Measurements from ENCODE around the gene OR2K2.

OR2K2 gene

DNA sequence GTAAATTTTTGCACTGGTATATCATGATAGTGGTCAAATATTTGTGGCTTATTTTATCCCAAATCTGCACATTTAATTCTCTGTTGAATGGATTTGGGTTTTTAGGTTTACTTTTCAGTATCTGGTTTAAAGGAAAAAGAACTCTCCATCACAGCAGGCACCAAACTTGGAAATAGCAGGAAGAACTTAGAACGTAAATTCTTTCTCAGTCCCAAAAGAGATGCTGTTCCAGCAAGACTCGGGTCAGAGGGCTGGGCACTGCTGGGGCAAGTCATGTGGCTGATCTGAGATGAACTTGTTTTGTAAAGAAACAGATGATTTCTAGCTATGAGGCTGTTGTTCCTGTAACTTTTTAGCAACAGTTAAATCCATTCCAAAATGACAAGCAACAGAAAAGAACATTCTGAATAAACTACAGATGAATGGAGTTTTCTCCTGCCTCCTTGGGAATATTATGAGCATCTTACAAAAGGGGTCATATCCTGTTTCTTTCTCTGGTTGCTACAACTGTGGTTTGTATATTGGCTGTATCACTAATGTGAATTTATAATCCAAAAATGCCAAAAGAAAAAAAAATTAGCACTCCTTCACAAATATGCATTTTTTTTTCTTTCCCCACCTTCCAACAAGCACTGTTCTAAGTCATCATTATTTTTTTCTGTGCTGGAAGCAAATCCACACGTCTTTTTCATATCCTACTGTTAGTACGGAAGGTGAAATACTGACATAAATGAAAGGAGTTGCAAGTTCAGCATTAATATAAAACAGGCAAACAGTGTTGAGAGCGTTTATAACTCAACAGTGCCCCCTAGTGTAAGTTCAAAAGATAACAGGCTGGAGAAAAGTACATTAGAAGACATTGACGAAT is 31.1 kb downstream of the OR2K2 start:
- Histone ChIP-seq H2AFZ (ENCODE audit: insufficient read depth, low read length, poor library complexity) (no peak overlapping the region), H2AK5ac (ENCODE audit: low read length) (no peak overlapping the region), H3K9me3 (ENCODE audit: insufficient read depth, low read depth, low read length) (no peaks in the 10 kb centered on the region), H2BK12ac (ENCODE audit: low read length) (no peak overlapping the region), H4K12ac (ENCODE audit: low read depth, low read length) (no peak overlapping the region), H3K79me2 (ENCODE audit: control insufficient read depth, insufficient read depth, low read length, poor library complexity) (no peaks in the 10 kb centered on the region), H4K8ac (ENCODE audit: low read depth, low read length) (no peak overlapping the region), H3K4me3 (ENCODE audit: low read depth, low read length) (no peak overlapping the region), H3K23ac (ENCODE audit: low read length) (no peak overlapping the region), H3K79me1 (ENCODE audit: low read length) (peaks cover 1% of the 10 kb centered on the region), H3K4ac (ENCODE audit: low read depth, low read length) (no peak overlapping the region), H3K4me1 (ENCODE audit: control insufficient read depth in 1 of 2, insufficient read depth in 2 of 2, low read length in 2 of 2) (no peaks in the 10 kb centered on the region), H3K18ac (ENCODE audit: low read length) (no peak overlapping the region), H4K91ac (ENCODE audit: low read depth, low read length) (no peak overlapping the region), H3K14ac (ENCODE audit: low read length) (no peak overlapping the region), H3K9ac (ENCODE audit: low read length) (no peak overlapping the region), H3K36me3 (ENCODE audit: control insufficient read depth in 1 of 2, insufficient read depth in 2 of 2, low read length in 2 of 2) (no peaks in the 10 kb centered on the region), H3K4me2 (ENCODE audit: low read length) (no peak overlapping the region), H3K27me3 (ENCODE audit: insufficient read depth, low read length) (no peaks in the 10 kb centered on the region), H2BK5ac (ENCODE audit: low read depth, low read length, poor library complexity) (no peak overlapping the region), H2BK120ac (ENCODE audit: insufficient read depth, low read length, poor library complexity) (no peak overlapping the region), H3K27ac (ENCODE audit: low read depth, low read length) (no peak overlapping the region)
- DNase-seq, result peak in 1 of 2 donors; percentile 73
- WGBS (ENCODE audit: extremely low coverage, insufficient coverage, insufficient read length), result no CpG with 5 or more reads among the region's 6 CpGs

DNA sequence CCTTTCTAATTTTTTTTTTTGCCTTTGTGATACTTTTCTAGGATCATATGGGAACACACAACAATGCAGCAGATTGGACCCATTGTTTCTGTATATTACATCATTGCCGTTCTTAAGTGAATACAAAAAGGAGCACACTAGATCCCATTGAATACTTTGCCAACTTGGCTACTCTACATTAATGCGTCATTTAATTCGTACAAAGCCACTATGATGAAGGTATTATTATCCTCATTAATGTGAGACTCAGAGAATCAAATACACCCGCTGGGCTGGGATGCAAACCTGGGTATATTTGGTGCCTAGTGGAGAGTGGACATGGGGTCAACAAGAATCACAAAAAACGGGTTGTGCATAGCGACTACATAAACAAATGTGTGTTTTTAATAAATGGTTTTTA is 31.9 kb downstream of the OR2K2 start:
- no peaks in the 10 kb centered on the region for H3K79me2 ChIP-seq (ENCODE audit: control insufficient read depth, insufficient read depth, low read length, poor library complexity)
- no peak overlapping the region for H2AFZ ChIP-seq (ENCODE audit: insufficient read depth, low read length, poor library complexity)
- no peak overlapping the region for H4K8ac ChIP-seq (ENCODE audit: low read depth, low read length)
- H3K4ac ChIP-seq (ENCODE audit: low read depth, low read length), result no peak overlapping the region
- H3K4me2 ChIP-seq (ENCODE audit: low read length), result no peak overlapping the region
- H3K9ac ChIP-seq (ENCODE audit: low read length), result no peak overlapping the region
- H3K9me3 ChIP-seq (ENCODE audit: insufficient read depth, low read depth, low read length), result no peaks in the 10 kb centered on the region
- H4K12ac ChIP-seq (ENCODE audit: low read depth, low read length), result no peak overlapping the region
- H2BK5ac ChIP-seq (ENCODE audit: low read depth, low read length, poor library complexity), result no peak overlapping the region
- no peaks in the 10 kb centered on the region for H3K27me3 ChIP-seq (ENCODE audit: insufficient read depth, low read length)
- no peak overlapping the region for H3K4me3 ChIP-seq (ENCODE audit: low read depth, low read length)
- no CpG with 5 or more reads among the region's 6 CpGs for WGBS (ENCODE audit: extremely low coverage, insufficient coverage, insufficient read length)
- H3K14ac ChIP-seq (ENCODE audit: low read length), result no peak overlapping the region
- no peak overlapping the region for H3K18ac ChIP-seq (ENCODE audit: low read length)
- no peak overlapping the region for H4K91ac ChIP-seq (ENCODE audit: low read depth, low read length)
- H3K79me1 ChIP-seq (ENCODE audit: low read length), result peaks cover 1% of the 10 kb centered on the region
- H2BK12ac ChIP-seq (ENCODE audit: low read length), result no peak overlapping the region
- DNase-seq, result no peak
- no peak overlapping the region for H3K27ac ChIP-seq (ENCODE audit: low read depth, low read length)
- H3K4me1 ChIP-seq (ENCODE audit: control insufficient read depth in 1 of 2, insufficient read depth in 2 of 2, low read length in 2 of 2), result no peaks in the 10 kb centered on the region
- no peaks in the 10 kb centered on the region for H3K36me3 ChIP-seq (ENCODE audit: control insufficient read depth in 1 of 2, insufficient read depth in 2 of 2, low read length in 2 of 2)
- H2BK120ac ChIP-seq (ENCODE audit: insufficient read depth, low read length, poor library complexity), result no peak overlapping the region
- H2AK5ac ChIP-seq (ENCODE audit: low read length), result no peak overlapping the region
- no peak overlapping the region for H3K23ac ChIP-seq (ENCODE audit: low read length)

DNA sequence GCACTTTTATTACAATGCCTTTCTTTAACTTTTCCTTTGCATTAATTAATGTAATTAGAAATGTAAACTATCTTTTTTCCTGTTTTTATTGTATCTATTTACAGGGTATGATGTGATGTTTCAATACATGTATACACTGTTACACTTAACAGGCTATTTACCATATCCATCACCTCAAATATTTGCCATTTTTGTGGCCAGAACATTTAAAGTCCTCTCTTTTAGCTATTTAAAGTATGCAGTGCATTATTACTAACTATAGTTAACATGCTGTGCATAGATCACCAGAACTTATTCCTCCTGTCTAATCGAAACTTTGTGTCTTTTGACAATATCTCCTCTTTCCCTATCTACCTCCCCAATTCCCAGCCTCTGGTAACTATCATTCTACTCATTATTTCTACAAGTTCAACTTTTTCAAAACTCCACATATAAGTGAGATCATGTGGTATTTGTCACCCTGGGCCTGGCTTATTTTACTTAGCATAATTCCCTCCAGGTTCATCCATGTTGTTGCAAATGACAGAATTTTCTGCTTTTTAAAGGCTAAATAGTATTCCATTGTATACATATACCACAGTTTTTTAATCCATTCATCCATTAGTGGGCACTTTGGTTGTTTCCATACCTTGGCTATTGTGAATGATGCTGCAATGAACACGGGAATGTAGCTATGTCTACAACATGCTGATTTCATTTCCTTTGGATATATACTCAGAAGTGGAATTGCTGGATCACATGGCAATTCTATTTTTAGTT is 32.8 kb downstream of the OR2K2 start:
- H3K79me1 ChIP-seq (ENCODE audit: low read length), result peaks cover 1% of the 10 kb centered on the region
- H4K91ac ChIP-seq (ENCODE audit: low read depth, low read length), result no peak overlapping the region
- no peak overlapping the region for H3K4me3 ChIP-seq (ENCODE audit: low read depth, low read length)
- no peak overlapping the region for H2AFZ ChIP-seq (ENCODE audit: insufficient read depth, low read length, poor library complexity)
- no peaks in the 10 kb centered on the region for H3K36me3 ChIP-seq (ENCODE audit: control insufficient read depth in 1 of 2, insufficient read depth in 2 of 2, low read length in 2 of 2)
- H3K27ac ChIP-seq (ENCODE audit: low read depth, low read length), result no peak overlapping the region
- H3K79me2 ChIP-seq (ENCODE audit: control insufficient read depth, insufficient read depth, low read length, poor library complexity), result no peaks in the 10 kb centered on the region
- H2BK120ac ChIP-seq (ENCODE audit: insufficient read depth, low read length, poor library complexity), result no peak overlapping the region
- H2AK5ac ChIP-seq (ENCODE audit: low read length), result no peak overlapping the region
- no peak overlapping the region for H4K8ac ChIP-seq (ENCODE audit: low read depth, low read length)
- no CpG with 5 or more reads among the region's 2 CpGs for WGBS (ENCODE audit: extremely low coverage, insufficient coverage, insufficient read length)
- no peak overlapping the region for H3K18ac ChIP-seq (ENCODE audit: low read length)
- H3K4me1 ChIP-seq (ENCODE audit: control insufficient read depth in 1 of 2, insufficient read depth in 2 of 2, low read length in 2 of 2), result no peaks in the 10 kb centered on the region
- no peak overlapping the region for H3K4me2 ChIP-seq (ENCODE audit: low read length)
- DNase-seq, result no peak
- no peaks in the 10 kb centered on the region for H3K27me3 ChIP-seq (ENCODE audit: insufficient read depth, low read length)
- H3K23ac ChIP-seq (ENCODE audit: low read length), result no peak overlapping the region
- no peak overlapping the region for H4K12ac ChIP-seq (ENCODE audit: low read depth, low read length)
- no peak overlapping the region for H3K4ac ChIP-seq (ENCODE audit: low read depth, low read length)
- H3K9ac ChIP-seq (ENCODE audit: low read length), result no peak overlapping the region
- H3K9me3 ChIP-seq (ENCODE audit: insufficient read depth, low read depth, low read length), result no peaks in the 10 kb centered on the region
- H2BK5ac ChIP-seq (ENCODE audit: low read depth, low read length, poor library complexity), result no peak overlapping the region
- H2BK12ac ChIP-seq (ENCODE audit: low read length), result no peak overlapping the region
- H3K14ac ChIP-seq (ENCODE audit: low read length), result no peak overlapping the region

DNA sequence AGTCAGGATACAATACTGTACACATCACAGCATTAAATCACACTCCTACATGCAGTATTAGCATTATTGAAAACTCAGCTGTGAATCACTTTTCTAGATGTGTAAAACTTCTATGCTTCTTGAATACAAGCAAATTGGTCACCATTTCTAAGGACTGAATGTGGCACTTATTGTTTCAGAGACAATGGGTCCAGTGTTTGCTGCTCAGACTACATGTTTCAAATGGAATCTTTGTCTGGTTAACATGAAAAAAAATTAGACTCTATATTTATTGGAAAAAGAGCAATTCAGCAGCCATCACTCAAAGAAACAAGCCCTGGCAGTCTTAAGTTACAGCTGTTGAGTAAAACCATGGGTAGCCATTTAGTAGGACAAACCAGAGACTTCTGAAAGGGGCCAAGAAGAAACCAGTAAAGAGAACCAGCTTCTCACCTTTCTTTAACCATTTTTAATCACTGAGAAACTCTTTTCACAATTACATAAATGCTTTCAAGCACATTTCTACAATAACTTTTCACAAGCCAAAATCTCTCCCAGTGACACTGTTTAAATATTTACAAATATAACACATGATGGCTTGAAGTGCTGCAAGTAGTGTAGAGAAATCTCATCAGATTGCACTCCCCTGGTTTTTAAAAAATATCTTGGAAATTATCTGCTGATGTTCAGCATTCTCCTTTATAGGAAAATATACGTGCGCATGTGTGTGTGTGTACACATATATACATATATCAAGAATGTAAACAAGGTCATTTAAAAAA is 35.2 kb downstream of the OR2K2 start:
- Histone ChIP-seq H3K4ac (ENCODE audit: low read depth, low read length) (no peak overlapping the region), H3K9me3 (ENCODE audit: insufficient read depth, low read depth, low read length) (no peaks in the 10 kb centered on the region), H3K79me1 (ENCODE audit: low read length) (peaks cover 1% of the 10 kb centered on the region), H2BK5ac (ENCODE audit: low read depth, low read length, poor library complexity) (no peak overlapping the region), H3K23ac (ENCODE audit: low read length) (no peak overlapping the region), H3K27me3 (ENCODE audit: insufficient read depth, low read length) (no peaks in the 10 kb centered on the region), H3K9ac (ENCODE audit: low read length) (no peak overlapping the region), H3K4me1 (ENCODE audit: control insufficient read depth in 1 of 2, insufficient read depth in 2 of 2, low read length in 2 of 2) (no peaks in the 10 kb centered on the region), H3K18ac (ENCODE audit: low read length) (no peak overlapping the region), H3K14ac (ENCODE audit: low read length) (no peak overlapping the region), H2BK120ac (ENCODE audit: insufficient read depth, low read length, poor library complexity) (no peak overlapping the region), H4K91ac (ENCODE audit: low read depth, low read length) (no peak overlapping the region), H4K8ac (ENCODE audit: low read depth, low read length) (no peak overlapping the region), H3K4me2 (ENCODE audit: low read length) (no peak overlapping the region), H3K79me2 (ENCODE audit: control insufficient read depth, insufficient read depth, low read length, poor library complexity) (no peaks in the 10 kb centered on the region), H3K27ac (ENCODE audit: low read depth, low read length) (no peak overlapping the region), H3K36me3 (ENCODE audit: control insufficient read depth in 1 of 2, insufficient read depth in 2 of 2, low read length in 2 of 2) (no peaks in the 10 kb centered on the region), H3K4me3 (ENCODE audit: low read depth, low read length) (no peak overlapping the region), H2BK12ac (ENCODE audit: low read length) (no peak overlapping the region), H4K12ac (ENCODE audit: low read depth, low read length) (no peak overlapping the region), H2AFZ (ENCODE audit: insufficient read depth, low read length, poor library complexity) (no peak overlapping the region), H2AK5ac (ENCODE audit: low read length) (no peak overlapping the region)
- WGBS (ENCODE audit: extremely low coverage, insufficient coverage, insufficient read length), result no CpG with 5 or more reads among the region's 2 CpGs
- DNase-seq, result no peak

Measured in trophoblast cell (in vitro differentiated cells and primary cell).